Measurements from ENCODE around the gene ZFP1.
A peak's percentile ranks its signal among the peaks of the same experiment; 100 is the strongest.

The ZFP1 gene

DNA sequence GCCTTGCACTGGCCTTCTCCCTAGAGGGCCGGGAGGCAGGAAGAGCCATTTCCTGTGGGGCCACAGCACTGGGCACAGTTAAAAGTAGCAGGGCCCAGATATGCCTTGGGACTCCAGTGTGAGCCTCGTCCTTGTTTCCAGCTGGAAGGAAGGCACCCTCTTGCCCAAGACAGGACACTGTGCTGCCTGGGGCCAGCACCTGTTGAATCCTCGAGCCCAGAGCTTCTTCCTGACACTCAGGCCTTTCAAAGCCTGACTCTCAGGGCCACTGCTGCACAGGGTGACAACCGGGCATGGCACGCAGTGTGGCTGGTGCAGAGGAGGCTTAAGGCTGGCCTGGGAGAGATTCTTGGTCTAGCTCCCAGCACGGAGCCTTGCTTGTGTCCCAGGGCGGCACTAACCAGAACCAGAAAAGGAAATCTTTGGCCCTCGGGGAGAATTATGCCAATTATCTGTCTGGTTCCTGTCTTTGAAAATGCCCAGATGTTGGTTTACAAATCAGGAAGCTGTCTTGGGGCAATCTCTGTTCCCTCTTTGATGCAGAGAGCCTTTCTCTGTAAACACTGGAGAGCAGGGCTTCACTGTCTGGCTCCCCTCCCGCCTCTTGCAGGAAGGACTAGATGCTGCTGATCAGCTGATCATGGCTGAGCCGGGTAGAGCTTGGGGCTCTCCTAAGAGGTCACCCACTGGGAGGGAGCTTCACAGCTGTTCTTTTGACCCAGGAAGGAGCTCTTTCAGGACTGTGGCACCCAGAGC is 42.8 kb upstream of the ZFP1 start:
- FAIRE-seq, result no peak
- TF ChIP-seq TAF1 (IDR thresholded peaks at IDR 0.05; ENCODE audit: low read depth, low read length) (no peak), SPI1 (IDR thresholded peaks at IDR 0.05; ENCODE audit: low read depth, low read length) (no peak), POU2F2 (IDR thresholded peaks at IDR 0.05; ENCODE audit: low read depth, low read length) (no peak), POLR2AphosphoS5 (IDR thresholded peaks at IDR 0.05; ENCODE audit: low read depth, low read length) (no peak), PAX5 (IDR thresholded peaks at IDR 0.05; ENCODE audit: insufficient read depth, low read length, severe bottlenecking) (no peak), POLR2A (IDR thresholded peaks at IDR 0.05; ENCODE audit: low read depth, low read length) (no peak)
- DNase-seq (ENCODE audit: insufficient read length, low spot score), result no peak

DNA sequence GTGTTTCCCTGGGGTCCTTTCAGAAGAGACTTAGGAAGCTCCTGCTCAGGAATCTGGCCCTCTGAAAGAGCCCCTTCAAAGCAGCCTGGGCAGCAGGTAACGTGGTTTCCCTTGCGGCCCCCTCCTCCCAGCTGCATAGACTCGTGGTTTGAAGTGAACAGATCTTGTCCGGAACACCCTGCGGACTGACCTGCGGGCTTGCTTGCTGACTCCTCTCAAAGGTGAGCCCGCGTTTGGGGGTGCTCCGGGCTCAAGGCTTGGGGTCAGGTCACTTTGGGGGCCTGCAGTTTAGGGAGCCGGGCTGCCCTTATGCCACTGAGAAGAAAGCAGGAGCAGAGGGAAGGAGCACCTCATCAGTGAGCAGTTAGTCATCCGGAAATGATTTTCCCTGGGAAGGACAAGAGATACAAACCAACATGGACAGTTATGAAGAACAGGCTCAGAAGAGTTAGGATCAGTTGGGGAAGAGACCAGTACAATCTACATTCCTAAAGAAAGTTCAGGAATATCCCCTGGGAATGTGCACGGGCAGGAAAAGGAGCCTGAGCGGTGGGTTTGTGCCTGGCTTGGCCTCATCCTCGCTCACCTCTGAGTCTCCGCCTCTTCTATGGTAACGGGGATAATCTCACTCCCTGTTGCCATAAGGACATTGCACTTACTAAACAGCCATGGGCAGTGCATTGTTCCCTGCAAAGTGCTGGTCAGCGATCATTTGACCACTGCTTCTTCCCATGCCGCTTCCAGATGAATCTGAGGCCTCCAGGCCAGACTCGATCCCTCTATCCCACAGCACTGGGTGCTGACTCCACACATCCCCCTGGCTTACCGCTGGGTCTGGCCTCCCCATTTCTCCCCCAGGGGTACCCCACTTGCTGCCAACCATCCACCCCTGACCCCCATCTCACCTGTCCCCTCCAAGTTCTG is 41.7 kb upstream of the ZFP1 start:
- FAIRE-seq, result no peak
- no peak for TF ChIP-seq SPI1 (IDR thresholded peaks at IDR 0.05; ENCODE audit: low read depth, low read length)
- no peak for TF ChIP-seq POU2F2 (IDR thresholded peaks at IDR 0.05; ENCODE audit: low read depth, low read length)
- no peak for TF ChIP-seq POLR2A (IDR thresholded peaks at IDR 0.05; ENCODE audit: low read depth, low read length)
- TF ChIP-seq POLR2AphosphoS5 (IDR thresholded peaks at IDR 0.05; ENCODE audit: low read depth, low read length), result no peak
- no peak for TF ChIP-seq PAX5 (IDR thresholded peaks at IDR 0.05; ENCODE audit: insufficient read depth, low read length, severe bottlenecking)
- no peak for TF ChIP-seq TAF1 (IDR thresholded peaks at IDR 0.05; ENCODE audit: low read depth, low read length)
- no peak for DNase-seq (ENCODE audit: insufficient read length, low spot score)

GRCh38 chr16:75107505-75107904 is 40.8 kb upstream of the ZFP1 start:
- no peak for TF ChIP-seq POU2F2 (IDR thresholded peaks at IDR 0.05; ENCODE audit: low read depth, low read length)
- no peak for TF ChIP-seq POLR2A (IDR thresholded peaks at IDR 0.05; ENCODE audit: low read depth, low read length)
- TF ChIP-seq POLR2AphosphoS5 (IDR thresholded peaks at IDR 0.05; ENCODE audit: low read depth, low read length), result no peak
- FAIRE-seq (no peak), DNase-seq (ENCODE audit: insufficient read length, low spot score) (no peak)

DNA sequence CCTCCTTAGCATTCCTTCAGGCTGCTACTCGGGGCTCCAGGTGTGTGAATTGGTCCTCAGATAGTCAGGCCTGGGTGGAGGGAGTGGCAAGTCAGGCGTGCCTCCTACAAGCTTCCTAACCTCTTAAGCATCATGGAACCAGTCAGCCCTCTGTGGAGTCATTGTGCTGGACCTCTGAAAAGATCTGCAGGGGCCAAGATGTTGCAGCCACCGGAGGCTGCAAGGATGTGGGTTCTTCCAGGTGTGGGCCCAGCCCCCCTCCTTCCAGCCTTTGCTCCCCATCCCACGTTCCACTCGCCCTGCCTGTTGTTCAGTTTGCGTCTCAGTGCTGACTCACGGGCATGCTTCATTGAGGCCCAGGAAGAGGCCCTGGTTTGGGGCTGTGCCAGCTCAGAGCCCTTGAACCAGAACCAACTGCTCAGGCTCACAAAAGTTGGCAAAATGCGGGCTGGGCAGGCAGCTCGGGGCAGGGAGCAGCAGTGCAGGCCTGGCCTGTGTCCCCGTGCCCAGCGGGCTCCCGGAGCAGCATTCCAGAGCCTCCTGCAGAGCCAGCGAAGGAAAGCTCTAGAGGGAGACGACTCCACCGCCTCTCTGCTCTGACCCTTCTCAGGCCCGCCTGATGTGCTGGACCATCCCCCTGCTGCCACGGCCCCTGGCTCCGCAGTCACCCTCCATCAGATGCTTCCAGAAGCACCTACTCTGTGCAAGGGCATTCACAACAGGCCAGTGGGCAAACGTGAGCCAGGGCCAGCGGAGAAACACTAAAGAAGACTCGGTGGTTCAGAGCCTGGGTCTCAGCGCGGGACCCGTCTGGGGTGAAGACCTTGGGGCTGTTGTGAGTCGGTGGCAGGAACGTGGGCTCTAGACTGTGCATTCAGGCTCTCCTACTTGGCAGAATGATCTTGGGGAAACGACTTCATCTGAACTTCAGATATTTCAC is 39.3 kb upstream of the ZFP1 start:
- peak; percentile 85 for FAIRE-seq
- no peak for TF ChIP-seq PAX5 (IDR thresholded peaks at IDR 0.05; ENCODE audit: insufficient read depth, low read length, severe bottlenecking)
- no peak for DNase-seq (ENCODE audit: insufficient read length, low spot score)

GRCh38 chr16:75109732-75110243 is 38.5 kb upstream of the ZFP1 start:
- FAIRE-seq (peak; percentile 80), DNase-seq (ENCODE audit: insufficient read length, low spot score) (no peak)
- TF ChIP-seq POLR2AphosphoS5 (IDR thresholded peaks at IDR 0.05; ENCODE audit: low read depth, low read length) (no peak), POLR2A (IDR thresholded peaks at IDR 0.05; ENCODE audit: low read depth, low read length) (no peak), TAF1 (IDR thresholded peaks at IDR 0.05; ENCODE audit: low read depth, low read length) (no peak), POU2F2 (IDR thresholded peaks at IDR 0.05; ENCODE audit: low read depth, low read length) (no peak), SPI1 (IDR thresholded peaks at IDR 0.05; ENCODE audit: low read depth, low read length) (no peak), PAX5 (IDR thresholded peaks at IDR 0.05; ENCODE audit: insufficient read depth, low read length, severe bottlenecking) (no peak)

- peak; percentile 96 for FAIRE-seq
- no peak for TF ChIP-seq POLR2AphosphoS5 (IDR thresholded peaks at IDR 0.05; ENCODE audit: low read depth, low read length)
- peak; percentile 26 for TF ChIP-seq POU2F2 (IDR thresholded peaks at IDR 0.05; ENCODE audit: low read depth, low read length)
- peak; percentile 90 for DNase-seq (ENCODE audit: insufficient read length, low spot score)
Measured at GRCh38 chr16:75110637-75111513, 37.4 kb upstream of the ZFP1 start.

- DNase-seq (ENCODE audit: insufficient read length, low spot score) (no peak), FAIRE-seq (no peak)
- TF ChIP-seq POLR2A (IDR thresholded peaks at IDR 0.05; ENCODE audit: low read depth, low read length), result no peak
- no peak for TF ChIP-seq TAF1 (IDR thresholded peaks at IDR 0.05; ENCODE audit: low read depth, low read length)
- TF ChIP-seq SPI1 (IDR thresholded peaks at IDR 0.05; ENCODE audit: low read depth, low read length), result no peak
- no peak for TF ChIP-seq POLR2AphosphoS5 (IDR thresholded peaks at IDR 0.05; ENCODE audit: low read depth, low read length)
- no peak; the same call in 1 of the 2 replicates for TF ChIP-seq POU2F2 (IDR thresholded peaks at IDR 0.05; ENCODE audit: low read depth, low read length)
- no peak for TF ChIP-seq PAX5 (IDR thresholded peaks at IDR 0.05; ENCODE audit: insufficient read depth, low read length, severe bottlenecking)
Measured at GRCh38 chr16:75111514-75111940, 36.8 kb upstream of the ZFP1 start.

GRCh38 chr16:75111961-75112733 is 36.2 kb upstream of the ZFP1 start:
- no peak for DNase-seq (ENCODE audit: insufficient read length, low spot score)
- no peak for FAIRE-seq
- no peak for TF ChIP-seq POLR2AphosphoS5 (IDR thresholded peaks at IDR 0.05; ENCODE audit: low read depth, low read length)
- no peak for TF ChIP-seq POU2F2 (IDR thresholded peaks at IDR 0.05; ENCODE audit: low read depth, low read length)
- no peak for TF ChIP-seq PAX5 (IDR thresholded peaks at IDR 0.05; ENCODE audit: insufficient read depth, low read length, severe bottlenecking)
- no peak for TF ChIP-seq POLR2A (IDR thresholded peaks at IDR 0.05; ENCODE audit: low read depth, low read length)
- no peak for TF ChIP-seq SPI1 (IDR thresholded peaks at IDR 0.05; ENCODE audit: low read depth, low read length)
- TF ChIP-seq TAF1 (IDR thresholded peaks at IDR 0.05; ENCODE audit: low read depth, low read length), result no peak

Data from GM12891 (cell line).